ENCODE measurements around the gene SLC9A6.
"Not testable (repeated sequence)": the region's sequence is repeated elsewhere in the genome, so short reads cannot be mapped to it uniquely, and the experiment has no call there.

The SLC9A6 gene

GRCh38 chrX:136064661-136065043, 79.4 kb downstream of the SLC9A6 start:
- no peak for DNase-seq

GRCh38 chrX:136065044-136065671, 79.9 kb downstream of the SLC9A6 start:
- DNase-seq = peak; percentile 75

GRCh38 chrX:136067097-136067496, 81.9 kb downstream of the SLC9A6 start:
- DNase-seq = no peak

GRCh38 chrX:136067966-136068365, 82.7 kb downstream of the SLC9A6 start:
- DNase-seq = no peak

GRCh38 chrX:136076942-136077341, 91.7 kb downstream of the SLC9A6 start:
- no peak for DNase-seq

- DNase-seq = no peak
These were observed 95.5 kb downstream of the SLC9A6 start for GRCh38 chrX:136080766-136081165.

GRCh38 chrX:136086521-136086920, 101.3 kb downstream of the SLC9A6 start:
- no peak for DNase-seq

- DNase-seq = not testable (repeated sequence)
These were observed 106.7 kb downstream of the SLC9A6 start for GRCh38 chrX:136091898-136092297.

- DNase-seq = no peak
These were observed 109.7 kb downstream of the SLC9A6 start for GRCh38 chrX:136094962-136095361.

Measured in left hindlimb (tissue), 1 donor.